Measurements from ENCODE around the gene CD9.
A peak's percentile ranks its signal among the peaks of the same experiment; 100 is the strongest.
"Not testable (repeated sequence)": the region's sequence is repeated elsewhere in the genome, so short reads cannot be mapped to it uniquely, and the experiment has no call there.

CD9 gene

GRCh38 chr12:6180268-6181051 is 19.7 kb upstream of the CD9 start:
- DNase-seq, result no peak

DNA sequence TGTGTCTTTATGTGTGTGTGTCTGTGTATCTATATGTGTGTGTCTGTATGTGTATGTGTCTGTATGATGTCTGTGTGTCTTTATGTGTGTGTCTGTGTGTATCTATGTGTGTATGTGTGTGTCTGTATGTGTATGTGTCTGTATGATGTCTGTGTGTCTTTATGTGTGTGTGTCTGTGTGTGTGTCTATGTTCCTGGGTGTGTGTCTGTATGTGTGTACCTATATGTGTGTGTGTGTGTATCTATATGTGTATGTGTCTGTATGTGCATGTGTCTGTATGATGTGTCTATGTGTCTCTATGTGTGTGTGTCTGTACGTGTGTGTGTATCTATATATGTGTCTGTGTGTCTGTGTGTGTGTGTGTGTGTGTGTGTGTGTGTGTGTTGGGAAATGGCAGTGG is 19.0 kb upstream of the CD9 start:
- DNase-seq, result no peak

DNA sequence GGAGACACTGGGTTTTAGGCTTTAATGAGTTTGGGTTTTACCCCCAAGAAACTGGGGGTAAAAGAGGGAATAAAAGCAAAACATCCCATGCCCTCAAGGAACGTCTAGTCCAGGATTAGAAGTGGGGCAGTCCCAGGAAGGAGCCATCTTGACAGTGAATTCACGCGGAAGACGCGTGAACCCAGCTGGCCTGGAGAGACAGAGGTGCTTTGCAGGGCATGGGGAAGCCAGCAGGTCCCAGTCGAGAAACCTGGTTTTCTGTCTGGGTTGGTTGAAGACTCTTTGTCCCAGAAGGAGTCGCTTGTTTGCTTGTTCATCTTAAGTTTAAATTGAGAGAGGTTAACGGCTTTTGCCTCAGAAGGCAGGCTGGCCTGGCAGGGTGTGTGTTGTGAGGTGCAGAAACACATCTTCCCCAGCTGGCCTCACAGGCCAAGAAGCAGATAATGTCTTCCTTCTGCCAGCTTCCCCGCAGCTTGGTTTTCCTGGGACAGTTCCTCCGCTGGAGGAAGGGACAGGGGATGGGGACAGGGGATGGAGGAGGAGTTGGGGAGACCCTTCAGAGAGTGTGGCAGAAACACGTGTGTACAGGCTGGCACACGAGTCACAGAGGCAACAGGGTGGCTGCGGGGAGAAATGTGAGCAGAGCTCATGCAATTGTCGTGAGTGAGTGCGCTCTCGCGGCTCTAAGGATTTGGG is 18.5 kb upstream of the CD9 start:
- DNase-seq, result no peak

DNA sequence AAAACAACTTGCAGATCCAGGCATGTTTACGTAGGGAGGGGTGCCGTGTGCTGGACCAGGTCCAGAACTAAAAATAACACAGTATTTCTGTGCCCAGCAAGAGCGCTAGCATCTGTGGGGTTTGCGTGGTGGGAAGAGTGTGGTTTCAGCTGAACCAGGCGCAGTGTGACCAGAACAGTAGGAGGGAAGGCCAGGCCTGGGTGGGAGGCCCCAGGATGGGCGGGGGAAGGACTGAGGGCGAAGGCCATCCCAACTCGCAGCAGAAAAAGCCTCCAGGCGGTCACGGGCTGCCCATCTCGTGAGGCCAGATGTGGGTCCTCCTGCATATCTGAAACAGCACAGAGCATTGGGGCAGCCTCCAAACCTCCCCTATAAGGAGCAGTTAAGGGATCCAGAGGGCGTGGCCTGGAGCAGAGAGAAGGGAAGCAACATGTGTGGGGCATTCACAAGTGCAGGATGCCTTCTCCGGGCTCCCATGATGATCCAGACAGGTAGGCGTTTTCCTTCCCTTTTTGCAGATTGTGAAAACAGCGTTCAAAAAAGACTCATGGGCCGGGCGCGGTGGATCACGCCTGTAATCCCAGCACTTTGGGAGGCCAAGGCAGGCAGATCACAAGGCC is 17.8 kb upstream of the CD9 start:
- no peak for DNase-seq

- no peak for DNase-seq
These were observed 16.3 kb upstream of the CD9 start for GRCh38 chr12:6183689-6184428.

GRCh38 chr12:6185961-6186827 is 14.0 kb upstream of the CD9 start:
- DNase-seq, result no peak

- no peak for DNase-seq
These were observed 12.0 kb upstream of the CD9 start for GRCh38 chr12:6187948-6188793.

GRCh38 chr12:6189028-6189427 is 11.2 kb upstream of the CD9 start:
- DNase-seq, result no peak

DNA sequence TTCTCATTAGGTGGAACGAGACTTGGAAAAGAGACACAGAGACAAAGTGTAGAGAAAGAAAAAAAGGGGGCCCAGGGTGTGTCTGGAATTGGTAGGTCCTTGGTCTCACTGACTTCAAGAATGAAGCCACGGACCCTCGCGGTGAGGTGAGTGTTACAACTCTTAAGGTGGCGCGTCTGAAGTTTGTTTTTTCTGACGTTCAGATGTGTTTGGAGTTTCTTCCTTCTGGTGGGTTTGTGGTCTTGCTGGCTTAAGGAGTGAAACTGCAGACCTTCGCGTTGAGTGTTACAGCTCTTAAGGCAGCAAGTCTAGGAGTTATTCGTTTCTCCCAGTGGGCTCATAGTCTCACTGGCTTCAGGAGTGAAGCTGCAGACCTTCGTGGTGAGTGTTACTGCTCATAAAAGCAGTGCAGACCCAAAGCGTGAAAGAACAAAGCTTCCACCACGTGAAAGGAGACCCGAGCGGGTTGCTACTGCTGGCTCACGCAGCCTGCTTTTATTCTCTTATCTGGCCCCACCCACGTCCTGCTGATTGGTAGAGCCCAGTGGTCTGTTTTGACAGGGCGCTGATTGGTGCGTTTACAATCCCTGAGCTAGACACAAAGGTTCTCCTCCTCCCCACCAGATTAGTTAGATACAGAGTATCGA is 10.1 kb upstream of the CD9 start:
- DNase-seq, result not testable (repeated sequence)

- DNase-seq, result not testable (repeated sequence)
These were observed 9.3 kb upstream of the CD9 start for GRCh38 chr12:6190767-6191530.

- no peak for DNase-seq
These were observed 7.4 kb upstream of the CD9 start for GRCh38 chr12:6192604-6193380.

DNA sequence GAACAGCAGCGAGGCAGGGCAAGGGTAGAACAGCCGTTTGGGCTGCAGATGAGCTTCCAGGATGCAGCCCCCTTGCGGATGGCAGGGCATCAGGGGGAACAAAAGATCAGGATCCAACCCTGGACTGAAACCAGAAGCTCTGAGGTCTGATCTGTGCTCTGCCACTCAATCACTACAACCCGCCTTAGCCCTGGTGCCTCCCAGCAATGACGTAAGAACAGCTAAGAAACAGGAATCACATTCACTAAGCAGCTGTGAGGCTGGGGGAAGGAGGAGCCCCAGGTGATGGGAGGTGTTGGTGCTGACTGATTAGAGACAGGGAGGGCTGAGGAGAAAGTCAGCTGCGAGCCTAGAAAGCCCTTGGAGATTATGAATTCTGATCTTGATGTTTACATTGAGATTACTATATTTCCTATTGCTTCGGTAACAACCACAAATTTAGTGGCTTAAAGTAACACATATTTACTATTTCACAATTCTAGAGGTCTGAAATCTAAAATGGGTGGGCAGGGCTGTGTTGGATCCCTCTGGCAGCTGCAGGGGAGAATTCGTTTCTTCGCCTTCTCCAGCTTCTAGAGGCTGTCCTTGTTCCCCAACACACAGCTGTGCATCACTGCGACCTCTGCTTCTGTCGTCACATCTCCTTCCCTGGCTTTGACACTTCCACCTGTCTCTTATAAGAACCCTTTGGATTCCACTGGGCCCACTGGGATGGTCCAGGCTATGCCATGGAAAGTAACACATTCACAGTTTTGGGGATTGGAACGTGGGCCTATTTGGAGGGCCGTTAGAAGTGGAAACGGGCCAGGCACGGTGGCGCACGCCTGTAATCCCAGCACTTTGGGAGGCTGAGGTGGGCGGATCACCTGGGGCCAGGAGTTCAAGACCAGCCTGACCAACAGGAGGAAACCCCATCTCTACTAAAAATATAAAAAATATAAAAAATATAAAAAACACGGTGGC is 6.1 kb upstream of the CD9 start:
- peak; percentile 5 for DNase-seq

DNA sequence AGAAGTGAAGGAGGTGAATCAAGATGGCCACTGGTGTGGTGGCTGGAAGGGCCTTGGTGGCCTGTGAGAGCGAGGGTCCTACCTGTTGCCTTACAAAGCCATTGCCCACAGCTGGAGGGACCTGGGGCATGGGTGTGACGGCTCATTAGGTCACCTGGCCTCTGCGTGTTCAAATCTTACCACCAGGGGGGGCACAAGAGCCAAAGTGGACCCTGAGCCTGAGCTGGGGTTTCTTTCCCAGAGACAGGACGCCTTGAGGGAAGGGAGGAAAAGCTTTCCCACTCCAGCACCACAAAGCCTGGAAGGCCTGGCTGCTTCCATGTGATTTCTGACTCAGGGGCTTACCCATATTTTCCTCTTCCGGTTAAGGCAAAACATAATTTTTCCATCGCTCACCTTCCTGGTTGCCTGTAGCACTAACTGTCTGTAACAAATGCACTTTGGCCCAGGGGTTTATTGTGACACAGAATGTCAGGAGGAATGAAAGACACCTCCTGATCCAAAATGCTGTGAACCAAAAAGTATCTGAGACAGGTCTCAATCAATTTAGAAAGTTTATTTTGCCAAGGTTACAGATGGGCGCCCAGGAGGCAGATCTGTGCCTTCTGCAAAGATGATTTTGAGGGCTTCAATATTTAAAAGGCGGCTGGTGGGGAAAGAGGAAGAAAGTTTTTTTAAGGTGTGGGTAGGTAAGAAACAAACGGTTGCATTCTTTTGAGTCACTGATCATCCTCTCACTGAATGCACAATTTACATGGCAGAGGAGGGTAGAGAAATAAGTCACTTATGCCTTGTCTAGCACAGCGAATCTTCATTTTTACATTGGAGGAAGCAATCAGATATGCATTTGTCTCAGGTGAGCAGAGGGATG is 4.3 kb upstream of the CD9 start:
- DNase-seq, result peak; percentile 81

DNA sequence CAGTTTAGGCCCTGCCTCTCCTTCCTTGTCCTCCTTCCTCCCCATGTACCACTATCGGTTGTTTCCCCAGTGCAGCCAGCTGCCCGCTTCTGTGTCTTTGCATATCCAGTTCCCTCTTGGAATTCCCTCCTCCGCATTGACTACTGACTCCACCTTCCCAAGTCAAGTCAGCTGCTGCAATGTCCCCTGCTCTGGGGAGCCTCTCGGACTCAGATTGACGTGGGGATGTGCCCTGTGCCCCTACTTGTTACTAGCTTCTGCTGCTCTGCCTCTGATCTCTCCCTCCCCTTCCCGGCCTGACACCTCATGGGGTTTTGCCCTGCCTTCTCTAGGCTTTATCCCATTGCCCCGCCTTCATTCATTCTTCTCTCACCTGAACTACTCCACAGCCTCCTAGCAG is 2.1 kb upstream of the CD9 start:
- DNase-seq, result no peak

DNA sequence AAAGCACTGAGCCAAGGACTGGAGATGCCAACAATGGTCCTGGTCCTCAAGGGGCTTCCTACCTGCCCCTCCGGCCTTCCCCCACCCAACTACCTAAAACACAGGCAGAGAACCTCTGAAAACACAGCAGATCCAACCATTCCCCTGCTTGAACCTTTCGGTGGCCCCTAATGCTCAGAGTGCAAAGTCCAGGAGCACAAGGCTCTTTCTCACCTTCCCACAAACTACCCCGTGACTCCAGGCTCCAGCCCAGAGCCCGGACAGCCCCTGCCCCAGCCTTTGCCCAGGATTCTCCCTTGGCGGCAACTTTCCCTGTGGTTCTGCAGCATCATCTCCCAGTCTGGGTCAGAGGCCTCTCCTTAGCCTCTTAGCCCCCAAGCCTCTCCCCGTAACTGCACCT is 1.6 kb upstream of the CD9 start:
- no peak for DNase-seq

DNA sequence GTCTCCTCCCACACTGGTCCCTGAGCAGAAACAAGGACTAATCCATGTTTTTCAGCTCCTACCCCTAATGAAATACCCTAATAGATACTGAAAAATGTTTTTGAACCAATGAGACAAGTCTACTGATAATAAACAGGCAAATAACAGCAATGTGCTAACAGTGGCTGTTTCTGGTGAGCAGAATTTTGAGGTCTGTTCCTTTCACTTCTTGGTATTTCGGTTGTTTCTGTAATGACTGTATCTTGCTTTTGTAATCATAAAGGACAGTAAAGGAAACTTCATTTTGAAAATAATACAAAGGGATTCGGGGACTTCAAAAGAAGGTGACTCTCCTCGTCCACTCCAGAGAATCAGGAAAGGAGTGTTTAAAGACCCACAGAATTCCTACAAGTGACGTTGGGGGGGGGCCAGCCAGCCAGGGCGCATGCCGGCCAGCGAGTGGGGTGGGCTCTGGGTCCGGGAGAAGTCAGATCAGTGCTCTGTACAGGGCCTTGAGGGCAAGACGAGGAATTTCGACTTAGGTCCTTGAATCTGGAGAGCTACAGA is 1.1 kb upstream of the CD9 start:
- no peak for DNase-seq
